ENCODE measurements around the gene IRX2.

The IRX2 gene

GRCh38 chr5:2762744-2763532, 11.5 kb upstream of the IRX2 start:
- no peak for TF ChIP-seq CTCF (conservative IDR thresholded peaks at IDR 0.05; ENCODE audit: low read depth, low read length)
- no peak overlapping the region for H3K4me3 ChIP-seq (ENCODE audit: low read depth, low read length)
- no peak for DNase-seq (ENCODE audit: low read depth)

GRCh38 chr5:2761921-2762488, 10.5 kb upstream of the IRX2 start:
- TF ChIP-seq CTCF (conservative IDR thresholded peaks at IDR 0.05; ENCODE audit: low read depth, low read length): no peak
- DNase-seq (ENCODE audit: low read depth): no peak
- H3K4me3 ChIP-seq (ENCODE audit: low read depth, low read length): no peak overlapping the region

GRCh38 chr5:2759696-2760461, 8.4 kb upstream of the IRX2 start:
- no peak for DNase-seq (ENCODE audit: low read depth)
- no peak for TF ChIP-seq CTCF (conservative IDR thresholded peaks at IDR 0.05; ENCODE audit: low read depth, low read length)
- H3K4me3 ChIP-seq (ENCODE audit: low read depth, low read length): no peak overlapping the region

GRCh38 chr5:2759091-2759490, 7.6 kb upstream of the IRX2 start:
- DNase-seq (ENCODE audit: low read depth): no peak
- TF ChIP-seq CTCF (conservative IDR thresholded peaks at IDR 0.05; ENCODE audit: low read depth, low read length): no peak

DNA sequence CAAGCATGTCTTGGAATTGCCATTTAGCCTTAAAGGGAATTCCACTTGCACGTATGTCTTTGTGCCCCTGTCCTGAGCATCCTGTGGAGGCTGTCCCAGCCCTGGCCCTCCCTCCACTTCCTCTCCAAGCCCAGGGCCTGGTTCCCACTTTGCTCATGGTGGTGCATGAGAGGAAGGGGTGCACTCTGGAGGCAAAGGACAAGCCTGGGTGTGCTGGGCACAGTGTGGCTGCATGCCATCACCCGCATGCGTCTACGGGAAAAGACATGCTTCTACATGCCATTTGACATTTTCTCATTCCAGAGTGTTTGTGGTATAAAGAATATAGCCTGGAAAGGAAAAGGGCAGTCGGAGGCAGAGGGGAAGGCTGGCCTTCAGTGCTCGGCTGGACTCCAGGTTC, 7.2 kb upstream of the IRX2 start:
- TF ChIP-seq CTCF (conservative IDR thresholded peaks at IDR 0.05; ENCODE audit: low read depth, low read length): no peak
- DNase-seq (ENCODE audit: low read depth): no peak
- no peak overlapping the region for H3K4me3 ChIP-seq (ENCODE audit: low read depth, low read length)

More at GRCh38 chr5:2759091-2759490, 7.6 kb upstream of the IRX2 start:
- no peak overlapping the region for H3K4me3 ChIP-seq (ENCODE audit: low read depth, low read length)

- no peak for TF ChIP-seq CTCF (conservative IDR thresholded peaks at IDR 0.05; ENCODE audit: low read depth, low read length)
- no peak overlapping the region for H3K4me3 ChIP-seq (ENCODE audit: low read depth, low read length)
- DNase-seq (ENCODE audit: low read depth): no peak
Measured at GRCh38 chr5:2757563-2758351, 6.3 kb upstream of the IRX2 start.
